ENCODE results near the gene ARHGAP10.

The ARHGAP10 gene

GRCh38 chr4:147950261-147950660, 218.4 kb downstream of the ARHGAP10 start:
- DNase-seq (ENCODE audit: low read depth), result no peak

DNA sequence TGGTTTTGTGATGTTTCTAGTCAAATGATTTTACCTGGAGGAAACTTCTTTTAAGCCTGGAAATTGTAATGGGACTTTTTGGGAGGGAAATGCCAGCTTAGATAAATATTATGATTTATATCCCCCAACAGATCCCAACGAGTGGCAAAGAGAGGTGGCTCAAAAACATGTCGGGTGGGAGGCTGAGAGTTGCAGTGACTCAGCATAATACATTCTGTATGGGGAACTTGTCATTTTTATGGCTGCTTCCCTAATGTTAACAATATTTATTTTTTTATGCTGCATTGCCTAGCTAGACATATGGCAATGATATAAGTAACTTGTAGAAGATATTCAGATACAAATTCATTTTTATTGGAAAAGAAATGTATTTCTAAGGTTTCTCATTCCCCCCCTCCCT, 219.0 kb downstream of the ARHGAP10 start:
- DNase-seq (ENCODE audit: low read depth), result no peak

DNA sequence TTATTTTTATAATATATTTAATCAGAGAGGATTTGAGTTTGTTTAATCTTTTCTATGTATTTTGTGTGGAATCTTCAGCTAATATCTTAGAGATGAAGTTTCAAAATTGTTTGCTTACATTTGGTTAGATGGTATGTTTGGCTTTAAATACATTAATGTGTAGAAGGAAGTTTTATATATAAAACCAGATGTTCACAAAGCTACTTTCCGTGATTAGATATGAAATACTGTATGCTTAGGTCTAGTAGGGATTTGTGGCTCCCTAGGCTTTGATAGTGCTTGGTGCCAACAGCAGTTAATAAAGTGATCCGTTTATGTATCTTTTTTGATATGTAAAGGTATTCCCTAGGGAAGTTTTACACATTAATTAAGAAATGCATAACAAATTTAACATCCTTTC, 223.0 kb downstream of the ARHGAP10 start:
- no peak for DNase-seq (ENCODE audit: low read depth)

GRCh38 chr4:147955827-147956558, 224.1 kb downstream of the ARHGAP10 start:
- no peak for DNase-seq (ENCODE audit: low read depth)

- DNase-seq (ENCODE audit: low read depth), result no peak
These were observed 225.6 kb downstream of the ARHGAP10 start for GRCh38 chr4:147957446-147957845.

GRCh38 chr4:147958057-147958456, 226.2 kb downstream of the ARHGAP10 start:
- DNase-seq (ENCODE audit: low read depth), result no peak

- DNase-seq (ENCODE audit: low read depth), result no peak
These were observed 226.7 kb downstream of the ARHGAP10 start for GRCh38 chr4:147958489-147959065.

DNA sequence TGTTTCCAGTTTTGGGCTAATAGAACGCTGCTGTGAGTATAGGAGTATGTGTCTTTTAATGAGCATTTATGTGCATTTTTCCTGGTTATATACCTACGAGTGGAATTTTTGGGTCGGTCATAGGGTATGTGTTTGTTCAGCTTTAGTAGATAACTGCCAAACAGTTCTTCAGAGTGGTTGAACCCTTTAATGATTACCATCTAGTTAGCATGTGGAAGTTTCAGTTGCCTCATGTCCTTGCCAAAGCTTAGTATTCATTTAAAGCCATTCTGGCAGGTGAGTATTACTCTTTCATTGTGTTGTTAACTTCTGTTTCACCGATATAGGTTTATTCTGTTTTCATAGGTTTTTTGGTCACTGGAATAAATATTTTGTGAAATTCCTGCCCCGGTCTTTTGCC, 229.1 kb downstream of the ARHGAP10 start:
- no peak for DNase-seq (ENCODE audit: low read depth)

- no peak for DNase-seq (ENCODE audit: low read depth)
These were observed 232.0 kb downstream of the ARHGAP10 start for GRCh38 chr4:147963839-147964238.

GRCh38 chr4:147964266-147964880, 232.5 kb downstream of the ARHGAP10 start:
- DNase-seq (ENCODE audit: low read depth), result no peak

- no peak for DNase-seq (ENCODE audit: low read depth)
These were observed 233.2 kb downstream of the ARHGAP10 start for GRCh38 chr4:147965056-147965455.

GRCh38 chr4:147965873-147966272, 234.0 kb downstream of the ARHGAP10 start:
- DNase-seq (ENCODE audit: low read depth), result no peak

GRCh38 chr4:147968641-147969040, 236.8 kb downstream of the ARHGAP10 start:
- DNase-seq (ENCODE audit: low read depth), result no peak

DNA sequence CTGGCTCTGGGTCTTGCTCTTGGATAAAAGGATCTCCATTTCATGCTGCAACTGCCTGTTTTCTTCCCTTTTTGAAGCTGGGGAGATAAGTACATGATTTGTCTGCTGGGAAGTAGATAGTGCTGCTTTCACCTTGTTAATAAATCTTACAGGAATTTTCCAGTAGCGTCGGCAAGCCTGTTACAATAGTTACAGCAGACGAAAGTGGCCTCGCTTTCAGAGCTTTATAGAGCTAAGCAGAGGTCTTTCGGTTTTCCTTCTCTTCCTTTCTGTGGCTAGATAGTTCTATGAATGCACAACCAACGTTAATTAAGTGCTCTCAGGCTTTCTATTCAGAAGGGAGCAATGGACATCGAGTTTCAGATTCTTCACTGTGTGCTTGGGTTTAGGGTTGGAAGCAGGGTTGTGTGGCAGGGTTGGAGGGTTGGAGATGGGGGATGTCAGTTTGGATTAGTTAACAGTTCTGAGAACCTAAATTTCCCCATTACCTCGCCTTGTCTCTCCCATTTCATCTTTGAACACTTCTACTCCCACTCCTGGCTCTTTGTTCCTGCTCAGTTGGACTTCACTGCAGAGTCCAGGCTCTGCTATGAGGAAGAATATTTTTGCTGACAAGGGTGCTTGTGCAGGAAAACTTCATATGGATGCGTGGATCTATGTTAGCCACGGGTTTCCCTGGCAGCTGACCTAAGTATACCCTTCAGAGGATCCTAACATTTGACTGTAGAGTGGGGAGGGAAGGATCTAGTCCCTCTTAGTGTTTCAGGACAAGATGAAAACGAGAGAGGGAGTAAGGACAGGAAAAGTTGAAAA, 237.9 kb downstream of the ARHGAP10 start:
- DNase-seq (ENCODE audit: low read depth), result no peak

DNA sequence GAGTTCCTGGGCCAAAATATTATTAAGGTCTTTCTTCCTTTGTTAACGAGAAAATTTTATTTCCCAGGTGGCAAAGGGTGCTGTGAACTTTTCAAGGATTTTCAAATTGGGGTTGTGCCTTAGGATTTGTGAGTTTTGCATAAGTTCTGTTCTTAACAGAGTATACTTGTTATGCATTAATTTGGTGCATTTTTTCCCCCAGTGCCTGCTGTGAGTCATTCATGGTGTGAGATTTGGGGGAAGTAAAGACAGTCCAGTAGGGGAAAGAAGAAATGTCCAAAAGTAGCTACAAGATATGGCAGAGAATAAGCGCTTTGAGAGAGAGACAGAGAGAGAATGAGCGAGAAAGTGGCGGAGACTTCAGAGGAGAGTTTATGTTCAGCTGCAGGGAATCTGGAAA, 239.2 kb downstream of the ARHGAP10 start:
- DNase-seq (ENCODE audit: low read depth), result no peak

DNA sequence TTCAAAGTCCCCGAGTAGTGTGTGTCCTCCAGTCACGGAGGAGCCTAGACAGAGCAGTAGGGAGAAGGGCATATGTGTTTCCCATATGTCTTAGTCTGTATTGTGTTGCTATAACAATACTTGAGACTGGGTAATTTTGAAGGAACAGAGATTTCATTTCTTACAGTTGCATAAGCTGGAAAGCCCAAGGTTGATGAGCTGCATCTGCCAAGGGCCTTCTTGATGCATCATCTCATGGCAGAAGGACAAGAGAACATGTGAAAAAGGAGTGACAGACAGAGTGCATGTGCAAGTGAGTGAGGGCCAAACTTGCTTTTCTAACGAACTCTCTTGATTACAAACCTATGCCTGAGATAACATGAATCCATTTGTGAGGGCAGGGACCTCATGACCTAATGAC, 243.4 kb downstream of the ARHGAP10 start:
- no peak for DNase-seq (ENCODE audit: low read depth)

- DNase-seq (ENCODE audit: low read depth), result no peak
These were observed 244.3 kb downstream of the ARHGAP10 start for GRCh38 chr4:147975933-147976928.

- no peak for DNase-seq (ENCODE audit: low read depth)
These were observed 248.7 kb downstream of the ARHGAP10 start for GRCh38 chr4:147980586-147980985.

- no peak for DNase-seq (ENCODE audit: low read depth)
These were observed 249.4 kb downstream of the ARHGAP10 start for GRCh38 chr4:147981305-147981704.

GRCh38 chr4:147984065-147984777, 252.3 kb downstream of the ARHGAP10 start:
- no peak for DNase-seq (ENCODE audit: low read depth)

- DNase-seq (ENCODE audit: low read depth), result no peak
These were observed 252.9 kb downstream of the ARHGAP10 start for GRCh38 chr4:147984778-147985138.

Measured in stimulated activated CD8-positive, alpha-beta memory T cell treated with anti-CD3 and anti-CD28 coated beads, Interleukin-12 subunit alpha, Interleukin-12 subunit beta, amount 100 ng/mL, for 4 hours (primary cell).